IMR-90 (cell line): Measurements from ENCODE around the gene ANKLE1. TPM values are rescaled to one million over a fixed set of nuclear protein-coding genes. Genes with fewer than 3 reads are reported as not detected.

Experiments used
- ATAC-seq: fragments of 200-7000 bp; cut with Tn5 transposase; 2 replicates; pipeline ENCODE4 v1.9.1; 2020; ENCODE audit warnings: low read depth, mild to moderate bottlenecking, moderate library complexity
- BruUV-seq: library from RNA; stranded (reverse); fragments of 400-500 nt; replicated peaks from 2 replicates; lab custom pipeline; 2021; lab: Mats Ljungman, UMichigan
- CTCF ChIA-PET: fragments of 300-600 bp; formaldehyde crosslinking; extraction: SDS; loops from one replicate; lab custom pipeline; 2021; ENCODE audit warnings: antibody characterized with exemption; lab: Yijun Ruan, JAX
- POLR2A ChIA-PET: fragments of 300-600 bp; sonication (Branson Sonifier 250); formaldehyde crosslinking; loops from one replicate; lab custom pipeline; 2022; ENCODE audit warnings: antibody characterized with exemption; ENCODE audit not compliant: unreplicated experiment; lab: Charles Lee
- DNase-seq: peaks from one replicate; pipeline ENCODE4 v3.0.0; 2013
- H2AFZ ChIP-seq: replicated peaks from 2 replicates; pipeline ENCODE3; 2013; ENCODE audit warnings: low read length, mild to moderate bottlenecking; ENCODE audit not compliant: poor library complexity
- H2AK5ac ChIP-seq: 2 replicates; pipeline ENCODE4 v1.6.1; 2013; ENCODE audit warnings: low read depth, low read length, inconsistent platforms
- H2AK9ac ChIP-seq: replicated peaks from 2 replicates; pipeline ENCODE3; 2013; ENCODE audit warnings: mild to moderate bottlenecking, low read depth, low read length, moderate library complexity; ENCODE audit not compliant: poor library complexity
- H2BK120ac ChIP-seq: 2 replicates; pipeline ENCODE4 v1.6.1; 2013; ENCODE audit warnings: low read depth, low read length, inconsistent platforms
- H2BK15ac ChIP-seq: 3 replicates; pipeline ENCODE4 v1.6.1; 2013; ENCODE audit warnings: low read depth, low read length, inconsistent platforms
- H2BK20ac ChIP-seq: 2 replicates; pipeline ENCODE4 v1.6.1; 2013; ENCODE audit warnings: low read depth, mild to moderate bottlenecking, inconsistent platforms, low read length, moderate library complexity
- H2BK5ac ChIP-seq: 2 replicates; pipeline ENCODE4 v1.6.1; 2013; ENCODE audit warnings: mild to moderate bottlenecking, low read depth, low read length, inconsistent platforms; ENCODE audit not compliant: poor library complexity, severe bottlenecking
- H3K14ac ChIP-seq: replicated peaks from 2 replicates; pipeline ENCODE4 v1.6.1; 2013; ENCODE audit warnings: low read depth, low read length, inconsistent platforms
- H3K18ac ChIP-seq: 2 replicates; pipeline ENCODE4 v1.6.1; 2013; ENCODE audit warnings: low read depth, low read length, control low read depth
- H3K23ac ChIP-seq: 2 replicates; pipeline ENCODE4 v1.6.1; 2013; ENCODE audit warnings: low read depth, low read length, inconsistent platforms
- H3K27ac ChIP-seq: 2 replicates; pipeline ENCODE4 v1.5.1; 2013; ENCODE audit warnings: mild to moderate bottlenecking, control low read depth, low read length; ENCODE audit not compliant: insufficient read depth
- H3K27me3 ChIP-seq: 2 replicates; pipeline ENCODE4 v1.6.1; 2013; ENCODE audit warnings: low read length; ENCODE audit not compliant: control insufficient read depth, insufficient read depth
- H3K36me3 ChIP-seq: 2 replicates; pipeline ENCODE4 v1.6.1; 2013; ENCODE audit warnings: low read length, mixed read lengths; ENCODE audit not compliant: control insufficient read depth, insufficient read depth
- H3K4ac ChIP-seq: 2 replicates; pipeline ENCODE4 v1.6.1; 2013; ENCODE audit warnings: low read depth, low read length, inconsistent platforms
- H3K4me1 ChIP-seq: 2 replicates; pipeline ENCODE4 v1.6.1; 2013; ENCODE audit warnings: low read length, mixed read lengths; ENCODE audit not compliant: control insufficient read depth, insufficient read depth
- H3K4me2 ChIP-seq: 2 replicates; pipeline ENCODE4 v1.6.1; 2013; ENCODE audit warnings: low read depth, mild to moderate bottlenecking, control low read depth, low read length, moderate library complexity
- H3K4me3 ChIP-seq: 2 replicates; pipeline ENCODE4 v1.5.1; 2013; ENCODE audit warnings: low read depth, mild to moderate bottlenecking, control low read depth, low read length, moderate library complexity; ENCODE audit not compliant: insufficient read depth
- H3K56ac ChIP-seq: 2 replicates; pipeline ENCODE4 v1.6.1; 2013; ENCODE audit warnings: low read length, inconsistent platforms; ENCODE audit not compliant: insufficient read depth; ENCODE audit errors: extremely low read depth
- H3K79me1 ChIP-seq, 2 experiments: 2 replicates each; pipeline ENCODE4 v1.6.1; 2013; ENCODE audit warnings: low read length in 2 of 2, inconsistent platforms in 1 of 2, low read depth in 1 of 2
- H3K9ac ChIP-seq: 2 replicates; pipeline ENCODE4 v1.6.1; 2013; ENCODE audit warnings: low read depth, low read length, control low read depth
- H3K9me1 ChIP-seq: 2 replicates; pipeline ENCODE4 v1.6.1; 2013; ENCODE audit warnings: low read length, inconsistent platforms; ENCODE audit not compliant: insufficient read depth
- H3K9me3 ChIP-seq: 2 replicates; pipeline ENCODE4 v1.6.1; 2013; ENCODE audit warnings: low read length; ENCODE audit not compliant: control insufficient read depth, insufficient read depth
- H4K20me1 ChIP-seq: 2 replicates; pipeline ENCODE4 v1.6.1; 2013; ENCODE audit warnings: low read length, inconsistent platforms; ENCODE audit not compliant: insufficient read depth
- H4K5ac ChIP-seq: 2 replicates; pipeline ENCODE4 v1.6.1; 2013; ENCODE audit warnings: mild to moderate bottlenecking, low read depth, low read length, control low read depth
- H4K8ac ChIP-seq, 2 experiments: 2 replicates each; pipeline ENCODE4 v1.6.1; 2013; ENCODE audit warnings: low read depth in 2 of 2, low read length in 2 of 2, control low read depth in 1 of 2, inconsistent platforms in 1 of 2
- H4K91ac ChIP-seq: 2 replicates; pipeline ENCODE4 v1.6.1; 2013; ENCODE audit warnings: low read depth, low read length, inconsistent platforms; ENCODE audit not compliant: insufficient read depth
- BHLHE40 ChIP-seq: fragments of 150-350 bp; IDR thresholded peaks from 2 replicates; pipeline ENCODE4 v1.6.1; 2016; ENCODE audit warnings: mild to moderate bottlenecking, low read depth, low read length
- CEBPB ChIP-seq: IDR thresholded peaks from 2 replicates; pipeline ENCODE4 v1.6.1; 2012; ENCODE audit warnings: low read depth, low read length, improper control_type of control experiment
- CHD1 ChIP-seq: IDR thresholded peaks from 2 replicates; pipeline ENCODE4 v1.6.1; 2012; ENCODE audit warnings: low read depth, low read length, improper control_type of control experiment
- CTCF ChIP-seq: conservative IDR thresholded peaks from 2 replicates; pipeline ENCODE4 v1.5.1; 2012; ENCODE audit warnings: mild to moderate bottlenecking, low read depth, low read length, improper control_type of control experiment
- ELK1 ChIP-seq: fragments of 150-350 bp; IDR thresholded peaks from 2 replicates; pipeline ENCODE4 v1.6.1; 2016; ENCODE audit warnings: low read depth, mild to moderate bottlenecking, low read length, moderate library complexity, borderline replicate concordance
- FOS ChIP-seq: fragments of 150-350 bp; IDR thresholded peaks from 2 replicates; pipeline ENCODE4 v1.6.1; 2016; ENCODE audit warnings: low read depth, low read length
- MAFK ChIP-seq: IDR thresholded peaks from 2 replicates; pipeline ENCODE4 v1.6.1; 2012; ENCODE audit warnings: low read depth, low read length, improper control_type of control experiment
- MAZ ChIP-seq: IDR thresholded peaks from 2 replicates; pipeline ENCODE4 v1.6.1; 2012; ENCODE audit warnings: low read depth, mild to moderate bottlenecking, low read length, improper control_type of control experiment, moderate library complexity, borderline replicate concordance
- MXI1 ChIP-seq: IDR thresholded peaks from 2 replicates; pipeline ENCODE4 v1.6.1; 2012; ENCODE audit warnings: low read depth, mild to moderate bottlenecking, low read length, moderate library complexity, borderline replicate concordance
- NFE2L2 ChIP-seq: fragments of 150-350 bp; IDR thresholded peaks from 2 replicates; pipeline ENCODE4 v1.6.1; 2016; ENCODE audit warnings: low read depth, mild to moderate bottlenecking, low read length
- POLR2A ChIP-seq: IDR thresholded peaks from 2 replicates; pipeline ENCODE4 v1.6.1; 2012; ENCODE audit warnings: mild to moderate bottlenecking, low read depth, low read length
- RAD21 ChIP-seq: IDR thresholded peaks from 2 replicates; pipeline ENCODE4 v1.6.1; 2012; ENCODE audit warnings: low read length, improper control_type of control experiment
- RCOR1 ChIP-seq: IDR thresholded peaks from 2 replicates; pipeline ENCODE4 v1.6.1; 2012; ENCODE audit warnings: mild to moderate bottlenecking, low read length, improper control_type of control experiment; ENCODE audit not compliant: insufficient replicate concordance
- RFX5 ChIP-seq: IDR thresholded peaks from 2 replicates; pipeline ENCODE4 v1.8.0; 2012; ENCODE audit warnings: low read depth, mild to moderate bottlenecking, low read length, moderate library complexity
- USF2 ChIP-seq: fragments of 150-350 bp; IDR thresholded peaks from 2 replicates; pipeline ENCODE4 v1.6.1; 2017; ENCODE audit warnings: mild to moderate bottlenecking, antibody characterized with exemption, low read length, low read depth
- WGBS, 2 experiments: methylation state at CpG; one replicate each; pipeline versions ENCODE4 v1.1.5 to v1.1.7; 2013; ENCODE audit warnings: missing lambda C conversion rate in 2 of 2; ENCODE audit not compliant: insufficient read length in 1 of 2; ENCODE audit errors: extremely low coverage in 2 of 2; 5-methylcytosine and 5-hydroxymethylcytosine counted together
- dilution Hi-C: fragments of 300-500 bp; cut with HindIII; formaldehyde crosslinking; loops from one replicate; pipeline ENCODE4 v1.14.3; 2018; ENCODE audit warnings: low sequenced_read_pairs; ENCODE audit not compliant: unreplicated experiment
- in situ Hi-C: fragments of 300-500 bp; cut with MboI; formaldehyde crosslinking; loops from 3 replicates; pipeline ENCODE4 v1.14.3; 2019; ENCODE audit warnings: low sequenced_read_pairs, inconsistent platforms, mixed read lengths
- intact Hi-C: fragments of 100-400 bp; cut with micrococcal nuclease; formaldehyde crosslinking; loops from 2 replicates; pipeline ENCODE4 v1.10.0; 2022
- polyA plus RNA-seq, 3 experiments: library from polyadenylated mRNA; depleted of rRNA; stranded (reverse); fragments of >200 nt; gene quantifications; 2 replicates each; pipeline ENCODE4 v1.2.3, GENCODE V29; 2012; ENCODE audit warnings: low replicate concordance in 1 of 3
- total RNA-seq: library from RNA; depleted of rRNA; stranded (reverse); fragments of >200 nt; gene quantifications from 2 replicates; pipeline ENCODE4 v1.2.3, GENCODE V29; 2012

Gene ANKLE1
- total and polyA plus RNA-seq, 2 of the 4 experiments (the other 2 are of a cell fraction): under 0.01 to 0.87 TPM

- H3K18ac ChIP-seq: no peak overlapping the region
- TF ChIP-seq RAD21: no peak
- no peak for TF ChIP-seq CTCF
- TF ChIP-seq MXI1: no peak
- no peak for TF ChIP-seq MAZ
- no peak for TF ChIP-seq ELK1
- TF ChIP-seq POLR2A: no peak
- TF ChIP-seq RCOR1: no peak
- no peak for TF ChIP-seq FOS
- no peak for TF ChIP-seq RFX5
- no peak for TF ChIP-seq CEBPB
- TF ChIP-seq NFE2L2: no peak
- TF ChIP-seq BHLHE40: no peak
- no peak for TF ChIP-seq USF2
- TF ChIP-seq MAFK: no peak
- no peak for TF ChIP-seq CHD1
These were observed 43.7 kb upstream of the ANKLE1 start for GRCh38 chr19:17237747-17238706.

More at GRCh38 chr19:17237747-17238706, 43.7 kb upstream of the ANKLE1 start:
- Histone ChIP-seq H3K4me2 (no peak overlapping the region), H3K27me3 (no peaks in the 10 kb centered on the region), H3K9me3 (no peaks in the 10 kb centered on the region), H4K91ac (no peak overlapping the region), H3K4me3 (no peak overlapping the region), H3K9ac (no peak overlapping the region), H2AFZ (no peak overlapping the region), H3K9me1 (peaks cover 9% of the 10 kb centered on the region), H3K4me1 (peaks cover 14% of the 10 kb centered on the region), H3K27ac (no peak overlapping the region), H3K56ac (no peak overlapping the region), H2AK9ac (no peak overlapping the region), H3K4ac (no peak overlapping the region), H4K20me1 (peaks cover 29% of the 10 kb centered on the region), H4K8ac (no peak overlapping the region), H3K23ac (no peak overlapping the region), H2BK120ac (no peak overlapping the region), H2BK5ac (no peak overlapping the region), H4K5ac (no peak overlapping the region), H2BK15ac (no peak overlapping the region), H3K79me1 (peaks cover 48 to 64% of the 10 kb centered on the region in 2 experiments), H2BK20ac (no peak overlapping the region), H3K36me3 (peaks cover 21% of the 10 kb centered on the region), H3K14ac (no peak overlapping the region), H2AK5ac (no peak overlapping the region)
- BruUV-seq: no TSS peak
- in situ Hi-C loops (no loop called here), dilution Hi-C loops (no loop called here), intact Hi-C loops (no loop called here)
- POLR2A ChIA-PET: no interaction called here
- ATAC-seq: no peak
- CTCF ChIA-PET: no interaction called here
- WGBS, 2 experiments: 91% methylated on average over 4 of the region's 13 CpGs; no CpG with 5 or more reads in 1 of the 2 experiments
- DNase-seq: no peak
